ENCODE data around the gene RBMXL3. TPM values are rescaled to one million over a fixed set of nuclear protein-coding genes. Genes with fewer than 3 reads are reported as not detected.

Gene RBMXL3
- total and polyA plus RNA-seq, 10 of the 15 experiments (the other 5 are each of a cell fraction or from before 2014, with no cell fraction given) = not detected

- Histone ChIP-seq H3K4me1 (ENCODE audit: control insufficient read depth, insufficient read depth, low read length) (no peaks in the 10 kb centered on the region), H3K36me3 (ENCODE audit: control insufficient read depth in 2 of 2, insufficient read depth in 2 of 2, low read length in 1 of 2) (no peaks in the 10 kb centered on the region), H3K79me2 (ENCODE audit: control insufficient read depth, insufficient read depth, low read length) (no peaks in the 10 kb centered on the region), H2AFZ (ENCODE audit: control insufficient read depth, low read depth, low read length) (no peak overlapping the region), H3K27me3 (replicated peaks in 1 of 2; ENCODE audit: control insufficient read depth in 2 of 2, insufficient read depth in 2 of 2, low read length in 1 of 2) (no peaks in the 10 kb centered on the region), H4K20me1 (ENCODE audit: control insufficient read depth, insufficient read depth) (no peaks in the 10 kb centered on the region), H3K4me2 (ENCODE audit: control insufficient read depth, insufficient read depth) (no peak overlapping the region), H3K9me3 (replicated peaks; ENCODE audit: control insufficient read depth, insufficient read depth, low read length) (no peaks in the 10 kb centered on the region), H3K4me3 (no peak overlapping the region), H3K27ac (ENCODE audit: control insufficient read depth, insufficient read depth) (no peak overlapping the region), H3K9ac (ENCODE audit: control insufficient read depth, insufficient read depth, low read length) (no peak overlapping the region)
- TF ChIP-seq IKZF2 (IDR thresholded peaks at IDR 0.05) (no peak), HDGF (IDR thresholded peaks at IDR 0.05) (no peak), BHLHE40 (IDR thresholded peaks at IDR 0.05; ENCODE audit: borderline replicate concordance in 1 of 2, low read depth in 2 of 2, low read length in 1 of 2) (no peak), MXI1 (IDR thresholded peaks at IDR 0.05; ENCODE audit: low read depth, low read length) (no peak), BMI1 (IDR thresholded peaks at IDR 0.05; ENCODE audit: borderline replicate concordance) (no peak), NFXL1 (IDR thresholded peaks at IDR 0.05; ENCODE audit: borderline replicate concordance) (no peak), HDAC6 (IDR thresholded peaks at IDR 0.05; ENCODE audit: unreplicated experiment) (no peak), NFYB (IDR thresholded peaks at IDR 0.05; ENCODE audit: insufficient read depth, low read depth, low read length) (no peak), SREBF1 (IDR thresholded peaks at IDR 0.05; ENCODE audit: low read length) (no peak), POLR2AphosphoS2 (IDR thresholded peaks at IDR 0.05; ENCODE audit: low read depth, low read length) (no peak), ATF3 (IDR thresholded peaks at IDR 0.05; ENCODE audit: borderline replicate concordance, extremely low read depth, low read depth, low read length) (no peak), STAT3 (IDR thresholded peaks at IDR 0.05; ENCODE audit: low read depth, low read length) (no peak), ZNF687 (IDR thresholded peaks at IDR 0.05) (no peak), ATF2 (IDR thresholded peaks at IDR 0.05; ENCODE audit: low read length) (no peak), NR2C2 (IDR thresholded peaks at IDR 0.05; ENCODE audit: borderline replicate concordance, control insufficient read depth, insufficient read length, low read depth) (no peak), MYC (IDR thresholded peaks at IDR 0.05; ENCODE audit: insufficient read depth, insufficient read length, insufficient replicate concordance, low read length, severe bottlenecking) (no peak)
- no peak for ATAC-seq
- no peak for DNase-seq (ENCODE audit: low read depth, low spot score)
- ChIA-PET RAD21 (ENCODE audit: unreplicated experiment) (no interaction called here), CTCF (no interaction called here), POLR2A (no interaction called here), SMC1A (ENCODE audit: uncharacterized antibody, unreplicated experiment) (no interaction called here)
- no TSS peak for BruUV-seq (replicated peaks)
- no peak for FAIRE-seq
- intact Hi-C loops (cut with micrococcal nuclease; ENCODE audit: unreplicated experiment) (no loop called here), in situ Hi-C loops (cut with MboI) (no loop called here)
- WGBS (ENCODE audit: insufficient coverage, insufficient replicate concordance, low lambda C conversion rate, missing lambda C conversion rate) = 39% methylated on average over 9 of the region's 9 CpGs
These were observed 16.0 kb upstream of the RBMXL3 start for GRCh38 chrX:115173181-115173580.

Data from GM12878 (cell line).